CD4-positive, alpha-beta T cell (primary cell): Measurements from ENCODE around the gene DTD1. TPM values are rescaled to one million over a fixed set of nuclear protein-coding genes. Genes with fewer than 3 reads are reported as not detected.

ENCODE experiments used
- ATAC-seq: fragments of 200-7000 bp; cut with Tn5 transposase; one replicate; pipeline ENCODE4 v1.10.0; 2022; ENCODE audit warnings: mild to moderate bottlenecking; ENCODE audit not compliant: poor library complexity
- CTCF ChIA-PET: fragments of 350-600 bp; sonication (Branson Sonifier 250); formaldehyde crosslinking; loops from one replicate; lab custom pipeline; 2021; ENCODE audit warnings: antibody characterized with exemption, inconsistent platforms; lab: Charles Lee
- POLR2A ChIA-PET: fragments of 350-600 bp; sonication (Branson Sonifier 250); formaldehyde crosslinking; loops from one replicate; lab custom pipeline; 2021; ENCODE audit warnings: antibody characterized with exemption, inconsistent platforms; lab: Charles Lee
- DNase-seq, 14 experiments: peaks; one replicate each; pipeline ENCODE4 v3.0.0-alpha.2; 2013 to 2020; ENCODE audit warnings: mixed read lengths in 2 of 14
- H3K27ac ChIP-seq, 2 donors: one replicate each; pipeline versions ENCODE4 v1.5.1 to v1.7.0; 2013; ENCODE audit warnings: low read length in 2 of 2, low read depth in 1 of 2, mild to moderate bottlenecking in 1 of 2
- H3K27me3 ChIP-seq, 2 experiments: 1 replicate in 1 of 2; 2 replicates in 1 of 2; pipeline versions ENCODE4 v1.6.1 to v1.7.0; 2013; ENCODE audit warnings: low read length in 2 of 2, control low read depth in 1 of 2, mild to moderate bottlenecking in 1 of 2, moderate library complexity in 1 of 2; ENCODE audit not compliant: insufficient read depth in 2 of 2, control insufficient read depth in 1 of 2
- H3K36me3 ChIP-seq: one replicate; pipeline ENCODE4 v1.6.1; 2013; ENCODE audit warnings: low read length, control low read depth; ENCODE audit not compliant: insufficient read depth
- H3K4me1 ChIP-seq: one replicate; pipeline ENCODE4 v1.6.1; 2013; ENCODE audit warnings: low read length, control low read depth; ENCODE audit not compliant: insufficient read depth
- H3K4me3 ChIP-seq: one replicate; pipeline ENCODE4 v1.5.1; 2013; ENCODE audit warnings: mild to moderate bottlenecking, low read length, moderate library complexity
- H3K9me3 ChIP-seq, 2 experiments: 1 replicate in 1 of 2; 2 replicates in 1 of 2; pipeline versions ENCODE4 v1.6.1 to v1.7.0; 2013; ENCODE audit warnings: low read length in 2 of 2, mild to moderate bottlenecking in 2 of 2, control low read depth in 1 of 2, moderate library complexity in 1 of 2; ENCODE audit not compliant: control insufficient read depth in 1 of 2, insufficient read depth in 1 of 2
- H3K27ac Mint-ChIP-seq: one replicate; pipeline ENCODE4 v1.8.0; 2020; ENCODE audit warnings: mixed read lengths
- H3K27me3 Mint-ChIP-seq: one replicate; pipeline ENCODE4 v1.8.0; 2021; ENCODE audit warnings: mixed read lengths
- H3K36me3 Mint-ChIP-seq: one replicate; pipeline ENCODE4 v1.8.0; 2021; ENCODE audit warnings: low read depth, mixed read lengths
- H3K4me1 Mint-ChIP-seq: one replicate; pipeline ENCODE4 v1.8.0; 2021; ENCODE audit warnings: low read depth, mixed read lengths
- H3K4me3 Mint-ChIP-seq: one replicate; pipeline ENCODE4 v1.8.0; 2020; ENCODE audit warnings: mild to moderate bottlenecking, mixed read lengths
- H3K9me3 Mint-ChIP-seq: one replicate; pipeline ENCODE4 v1.8.0; 2020; ENCODE audit warnings: mixed read lengths
- CTCF ChIP-seq: fragments of 200-600 bp; IDR thresholded peaks from one replicate; pipeline ENCODE4 v1.8.0; 2022; ENCODE audit warnings: antibody characterized with exemption, mild to moderate bottlenecking
- intact Hi-C, 2 experiments: fragments of 100-400 bp; cut with DNase I in 1 of 2; cut with micrococcal nuclease in 1 of 2; formaldehyde crosslinking; loops; one replicate each; pipeline versions ENCODE4 v1.15.1 to v1.9.0; 2023 to 2025; cut with DNase I, micrococcal nuclease
- total RNA-seq, 174 experiments: library from RNA in 2 of 174; stranded (reverse) in 2 of 174; gene quantifications; one replicate each; pipeline ENCODE4 v1.2.3 and lab custom pipeline; 2021 to 2026

Gene DTD1
- total RNA-seq, 2 experiments from 2014 or later, result 15.4 to 16.1 TPM

GRCh38 chr20:18712131-18712530 is 124.3 kb downstream of the DTD1 start:
- no peak for TF ChIP-seq CTCF
- POLR2A ChIA-PET, result no interaction called here
- H3K27me3 ChIP-seq, result no peaks in the 10 kb centered on the region
- CTCF ChIA-PET, result no interaction called here
- no peaks in the 10 kb centered on the region for H3K9me3 ChIP-seq
- H3K27ac Mint-ChIP-seq, result no peak overlapping the region
- no peaks in the 10 kb centered on the region for H3K9me3 Mint-ChIP-seq
- peaks cover 21% of the 10 kb centered on the region for H3K36me3 Mint-ChIP-seq
- H3K36me3 ChIP-seq, result peaks cover 4% of the 10 kb centered on the region
- ATAC-seq (no peak), DNase-seq (no peak)
- no peaks in the 10 kb centered on the region for H3K27me3 Mint-ChIP-seq
- H3K27ac ChIP-seq, result no peak overlapping the region
- H3K4me1 ChIP-seq, result no peaks in the 10 kb centered on the region
- no peak overlapping the region for H3K4me3 ChIP-seq
- H3K4me1 Mint-ChIP-seq, result peaks cover 12% of the 10 kb centered on the region
- no peak overlapping the region for H3K4me3 Mint-ChIP-seq
- intact Hi-C loops, result no loop called here

- POLR2A ChIA-PET, result no interaction called here
- no peak for ATAC-seq
Measured at GRCh38 chr20:18712882-18713281, 125.0 kb downstream of the DTD1 start.

GRCh38 chr20:18715564-18715963 is 127.7 kb downstream of the DTD1 start:
- Histone ChIP-seq H3K27me3 (no peaks in the 10 kb centered on the region), H3K4me1 (no peaks in the 10 kb centered on the region), H3K4me3 (no peak overlapping the region), H3K27ac (no peak overlapping the region), H3K9me3 (peaks cover 0 to 2% of the 10 kb centered on the region in 2 experiments), H3K36me3 (peaks cover 3% of the 10 kb centered on the region)
- ATAC-seq (no peak), DNase-seq (no peak)
- ChIA-PET CTCF (no interaction called here), POLR2A (no interaction called here)
- intact Hi-C loops, result no loop called here
- no peak overlapping the region for H3K27ac Mint-ChIP-seq
- no peak overlapping the region for H3K4me3 Mint-ChIP-seq
- peaks cover 19% of the 10 kb centered on the region for H3K4me1 Mint-ChIP-seq
- no peaks in the 10 kb centered on the region for H3K9me3 Mint-ChIP-seq
- TF ChIP-seq CTCF, result no peak
- H3K27me3 Mint-ChIP-seq, result no peaks in the 10 kb centered on the region
- peaks cover 41% of the 10 kb centered on the region for H3K36me3 Mint-ChIP-seq

More at GRCh38 chr20:18712882-18713281, 125.0 kb downstream of the DTD1 start:
- peaks cover 13% of the 10 kb centered on the region for H3K4me1 Mint-ChIP-seq
- H3K36me3 Mint-ChIP-seq, result peaks cover 21% of the 10 kb centered on the region
- no peak overlapping the region for H3K27ac ChIP-seq
- H3K9me3 Mint-ChIP-seq, result no peaks in the 10 kb centered on the region
- peaks cover 4% of the 10 kb centered on the region for H3K36me3 ChIP-seq
- H3K4me1 ChIP-seq, result no peaks in the 10 kb centered on the region
- H3K9me3 ChIP-seq, result no peaks in the 10 kb centered on the region
- H3K27ac Mint-ChIP-seq, result no peak overlapping the region
- CTCF ChIA-PET, result no interaction called here
- intact Hi-C loops, result no loop called here
- H3K27me3 Mint-ChIP-seq, result no peaks in the 10 kb centered on the region
- no peak overlapping the region for H3K4me3 ChIP-seq
- no peak for TF ChIP-seq CTCF
- no peak overlapping the region for H3K4me3 Mint-ChIP-seq
- DNase-seq, result no peak
- H3K27me3 ChIP-seq, result no peaks in the 10 kb centered on the region
